ENCODE data around the gene WWC2.

GRCh38 chr4:183348706-183349659, 249.9 kb downstream of the WWC2 start:
- TF ChIP-seq CTCF (conservative IDR thresholded peaks at IDR 0.05 in 1 of 2, IDR thresholded peaks at IDR 0.05 in 1 of 2; ENCODE audit: extremely low read depth in 1 of 2, insufficient read depth in 1 of 2, low read depth in 1 of 2, low read length in 2 of 2): no peak
- TF ChIP-seq EZH2 (IDR thresholded peaks at IDR 0.05; ENCODE audit: borderline replicate concordance, low read length): no peak

Data from mammary epithelial cell (primary cell).